Heart left ventricle (tissue), 16 donors: ENCODE data around the gene STXBP5L. TPM values are rescaled to one million over a fixed set of nuclear protein-coding genes. Genes with fewer than 3 reads are reported as not detected.
"Not testable (repeated sequence)": the region's sequence is repeated elsewhere in the genome, so short reads cannot be mapped to it uniquely, and the experiment has no call there.

Experiments
- ATAC-seq, 4 donors: fragments of 200-7000 bp; cut with Tn5 transposase; one replicate each; pipeline ENCODE4 v1.9.1; 2020 to 2022; ENCODE audit warnings: moderate library complexity in 4 of 4, mild to moderate bottlenecking in 3 of 4, moderate number of reproducible peaks in 1 of 4
- DNase-seq, 5 donors: peaks; one replicate each; pipeline ENCODE4 v3.0.0-alpha.2; 2020
- H3K27ac ChIP-seq, 12 donors: fragments of 200-600 bp; sonication (generic) in 4 of 12; one replicate each; pipeline versions ENCODE4 v1.5.0 to v1.8.0; 2016 to 2022; ENCODE audit warnings: mild to moderate bottlenecking in 2 of 12
- H3K27me3 ChIP-seq, 9 donors: fragments of 200-600 bp; sonication (generic) in 2 of 9; one replicate each; pipeline versions ENCODE4 v1.5.1 to v1.8.0; 2016 to 2022; ENCODE audit warnings: mild to moderate bottlenecking in 3 of 9
- H3K36me3 ChIP-seq, 9 donors: fragments of 200-600 bp; sonication (generic) in 2 of 9; one replicate each; pipeline versions ENCODE4 v1.5.0 to v1.8.0; 2018 to 2022; ENCODE audit warnings: mild to moderate bottlenecking in 2 of 9
- H3K4me1 ChIP-seq, 12 donors: fragments of 200-600 bp; sonication (generic) in 4 of 12; one replicate each; pipeline versions ENCODE4 v1.5.0 to v1.8.0; 2016 to 2022; ENCODE audit warnings: mild to moderate bottlenecking in 3 of 12
- H3K4me3 ChIP-seq, 12 donors: fragments of 200-600 bp; sonication (generic) in 4 of 12; one replicate each; pipeline versions ENCODE4 v1.5.0 to v1.8.0; 2017 to 2022; ENCODE audit warnings: mild to moderate bottlenecking in 9 of 12, moderate library complexity in 4 of 12
- H3K9me3 ChIP-seq, 12 donors: fragments of 200-600 bp; sonication (generic) in 4 of 12; one replicate each; pipeline versions ENCODE4 v1.5.0 to v1.8.0; 2016 to 2022; ENCODE audit warnings: mild to moderate bottlenecking in 1 of 12
- POLR2A ChIP-seq, 2 donors: fragments of 450-650 bp; IDR thresholded peaks; one replicate each; pipeline ENCODE4 v1.6.1; 2017; ENCODE audit warnings: antibody characterized with exemption in 2 of 2, mild to moderate bottlenecking in 2 of 2, moderate library complexity in 2 of 2
- WGBS, 4 donors: extraction: QIAGEN DNeasy Blood & Tissue Kit in 2 of 4; methylation state at CpG; one replicate each; pipeline versions ENCODE4 v1.1.5 to v1.1.7; 2013 to 2018; 5-methylcytosine and 5-hydroxymethylcytosine counted together
- intact Hi-C, 10 donors: fragments of 100-400 bp; cut with DNase I; formaldehyde crosslinking; loops; one replicate each; pipeline versions ENCODE4 v1.11.1 to v1.14.2; 2022
- polyA plus RNA-seq, 2 donors: library from polyadenylated mRNA; stranded (reverse); fragments of 200-250 nt; gene quantifications; one replicate each; pipeline ENCODE4 v1.2.3, GENCODE V29; 2013
- total RNA-seq, 9 donors: library from RNA; depleted of rRNA in 2 of 9; stranded (reverse); fragments of >200 nt in 2 of 9; fragmentation: NEBNext Ultra II Directional in 3 of 9; extraction: Animal tissue kit (Norgen Biotek cat#: 25700) in 3 of 9; gene quantifications; one replicate each; pipeline versions ENCODE4 v1.1.0 to v1.2.4, GENCODE V29; 2016 to 2023
- TF ChIP-seq, protein P1 (sequence below), 12 donors: fragments of 200-600 bp; sonication (generic) in 4 of 12; IDR thresholded peaks; one replicate each; pipeline versions ENCODE4 v1.5.0 to v1.8.0; 2018 to 2022; ENCODE audit warnings: antibody characterized with exemption in 12 of 12, mild to moderate bottlenecking in 5 of 12
- donor health status: ischemic (EF 13 %, LVEDD 7.1; RV severe dilation, severe dysfunction).
- donor health status: healthy with polysubstance abuse.
- donor health status: DM: no; HTN: yes; CAD: no.
- donor health status: DM: no; HTN: no; CAD: no.
- donor health status: ischemic (EF 25% LVEDD 6.9; RV normal size, moderate dysfunction).
- donor health status: ischemic (EF 25% LVEDD 5.7; RV mildly dilated, moderate dysfunction).
- donor health status: healthy.
- donor health status: DM: yes; HTN: yes; CAD: no.
- donor health status: ischemic (EF 35%, LVEDD 5.7; RV mildly dilated, moderate dysfunction).
- donor health status: nonischemic (EF 11% LVEDD 7.7; RV severe dilation, severe dysfunction).
- donor health status: DM: yes; HTN: yes; CAD: no.
- donor health status: PGD.
- donor health status: ischemic (EF 29% LVEDD 5.4; RV normal size, mild dysfunction).
- donor health status: nonischemic (EF 23%, LVEDD 6.1; RV moderate dilation, normal function).

Gene STXBP5L
- total and polyA plus RNA-seq, 11 donors: 0.10 TPM; not detected in 10

DNA sequence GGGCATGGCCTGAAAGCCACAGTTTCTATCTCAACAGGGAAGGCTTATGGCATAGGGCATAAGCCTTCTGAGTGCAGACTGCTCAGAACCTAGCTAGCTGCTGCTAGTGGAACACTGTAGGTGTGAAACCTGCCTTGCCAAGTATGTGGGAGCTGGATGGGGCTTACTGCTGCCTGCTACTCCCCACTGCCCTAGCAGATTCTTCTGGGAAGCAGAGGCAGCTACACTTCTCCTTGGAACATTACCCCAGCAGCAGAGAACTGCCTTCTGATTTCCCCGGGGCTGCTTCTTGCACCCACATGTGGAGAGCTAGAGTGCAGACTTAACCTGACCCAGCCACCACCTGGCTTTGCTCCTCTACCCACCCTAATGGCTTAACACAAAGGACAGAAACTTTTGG is 422.1 kb downstream of the STXBP5L start:
- WGBS, 4 donors: 81 to 95% (median 86%) methylated on average over 1 of the region's 1 CpG
- TF ChIP-seq POLR2A (IDR thresholded peaks at IDR 0.05): no peak
- intact Hi-C loops: no loop called here
- Histone ChIP-seq H3K9me3 (no peaks in the 10 kb centered on the region), H3K4me3 (no peak overlapping the region), H3K36me3 (no peaks in the 10 kb centered on the region), H3K27me3 (no peaks in the 10 kb centered on the region), H3K4me1 (no peaks in the 10 kb centered on the region), H3K27ac (no peak overlapping the region)
- ATAC-seq (no peak), DNase-seq (no peak)

DNA sequence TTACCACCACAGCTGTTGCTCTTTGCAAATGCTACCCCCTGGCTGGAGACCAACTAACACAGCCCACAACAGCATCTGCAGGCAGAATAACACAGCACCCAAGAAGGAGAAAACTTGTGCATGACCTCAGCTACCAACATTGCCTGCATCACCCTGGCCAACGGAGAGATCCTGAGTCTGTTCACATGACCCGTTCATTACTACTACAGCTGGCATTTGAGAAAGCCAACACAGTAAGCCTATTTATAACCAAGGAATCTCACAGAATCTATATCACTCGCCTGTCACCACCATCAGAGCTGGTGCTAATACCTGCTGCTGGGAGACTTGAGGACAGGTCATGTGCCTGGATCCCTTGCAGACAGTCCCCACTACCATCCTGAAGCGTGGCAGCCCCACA is 422.6 kb downstream of the STXBP5L start:
- no peak overlapping the region for H3K4me3 ChIP-seq
- no peaks in the 10 kb centered on the region for H3K9me3 ChIP-seq
- intact Hi-C loops: no loop called here
- TF ChIP-seq POLR2A (IDR thresholded peaks at IDR 0.05): no peak
- TF ChIP-seq, protein P1, sequence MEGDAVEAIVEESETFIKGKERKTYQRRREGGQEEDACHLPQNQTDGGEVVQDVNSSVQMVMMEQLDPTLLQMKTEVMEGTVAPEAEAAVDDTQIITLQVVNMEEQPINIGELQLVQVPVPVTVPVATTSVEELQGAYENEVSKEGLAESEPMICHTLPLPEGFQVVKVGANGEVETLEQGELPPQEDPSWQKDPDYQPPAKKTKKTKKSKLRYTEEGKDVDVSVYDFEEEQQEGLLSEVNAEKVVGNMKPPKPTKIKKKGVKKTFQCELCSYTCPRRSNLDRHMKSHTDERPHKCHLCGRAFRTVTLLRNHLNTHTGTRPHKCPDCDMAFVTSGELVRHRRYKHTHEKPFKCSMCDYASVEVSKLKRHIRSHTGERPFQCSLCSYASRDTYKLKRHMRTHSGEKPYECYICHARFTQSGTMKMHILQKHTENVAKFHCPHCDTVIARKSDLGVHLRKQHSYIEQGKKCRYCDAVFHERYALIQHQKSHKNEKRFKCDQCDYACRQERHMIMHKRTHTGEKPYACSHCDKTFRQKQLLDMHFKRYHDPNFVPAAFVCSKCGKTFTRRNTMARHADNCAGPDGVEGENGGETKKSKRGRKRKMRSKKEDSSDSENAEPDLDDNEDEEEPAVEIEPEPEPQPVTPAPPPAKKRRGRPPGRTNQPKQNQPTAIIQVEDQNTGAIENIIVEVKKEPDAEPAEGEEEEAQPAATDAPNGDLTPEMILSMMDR (IDR thresholded peaks at IDR 0.05): no peak
- no peak overlapping the region for H3K27ac ChIP-seq
- DNase-seq (no peak), ATAC-seq (peak in 1 of 4 donors; percentile 22)
- no peaks in the 10 kb centered on the region for H3K4me1 ChIP-seq
- no peaks in the 10 kb centered on the region for H3K27me3 ChIP-seq
- no peaks in the 10 kb centered on the region for H3K36me3 ChIP-seq
- WGBS, 4 donors: 26 to 35% (median 35%) methylated on average over 4 of the region's 4 CpGs

DNA sequence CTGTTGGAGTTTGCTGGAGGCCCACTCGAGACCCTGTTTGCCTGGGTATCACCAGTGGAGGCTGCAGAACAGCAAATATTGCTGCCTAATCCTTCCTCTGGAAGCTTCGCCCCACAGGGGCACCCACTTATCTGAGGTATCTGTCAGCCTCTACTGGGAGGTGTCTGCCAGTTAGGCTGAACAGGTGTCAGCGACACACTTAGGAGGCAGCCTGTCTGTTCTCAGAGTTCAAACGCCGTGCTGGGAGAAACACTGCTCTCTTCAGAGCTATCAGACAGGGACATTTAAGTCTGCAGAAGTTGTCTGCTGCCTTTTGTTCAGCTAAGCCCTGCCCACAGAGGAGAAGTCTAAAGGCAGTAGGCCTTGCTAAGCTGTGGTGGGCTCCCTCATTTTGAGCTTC is 448.0 kb downstream of the STXBP5L start:
- WGBS, 4 donors: 67 to 80% (median 72%) methylated on average over 5 of the region's 5 CpGs

DNA sequence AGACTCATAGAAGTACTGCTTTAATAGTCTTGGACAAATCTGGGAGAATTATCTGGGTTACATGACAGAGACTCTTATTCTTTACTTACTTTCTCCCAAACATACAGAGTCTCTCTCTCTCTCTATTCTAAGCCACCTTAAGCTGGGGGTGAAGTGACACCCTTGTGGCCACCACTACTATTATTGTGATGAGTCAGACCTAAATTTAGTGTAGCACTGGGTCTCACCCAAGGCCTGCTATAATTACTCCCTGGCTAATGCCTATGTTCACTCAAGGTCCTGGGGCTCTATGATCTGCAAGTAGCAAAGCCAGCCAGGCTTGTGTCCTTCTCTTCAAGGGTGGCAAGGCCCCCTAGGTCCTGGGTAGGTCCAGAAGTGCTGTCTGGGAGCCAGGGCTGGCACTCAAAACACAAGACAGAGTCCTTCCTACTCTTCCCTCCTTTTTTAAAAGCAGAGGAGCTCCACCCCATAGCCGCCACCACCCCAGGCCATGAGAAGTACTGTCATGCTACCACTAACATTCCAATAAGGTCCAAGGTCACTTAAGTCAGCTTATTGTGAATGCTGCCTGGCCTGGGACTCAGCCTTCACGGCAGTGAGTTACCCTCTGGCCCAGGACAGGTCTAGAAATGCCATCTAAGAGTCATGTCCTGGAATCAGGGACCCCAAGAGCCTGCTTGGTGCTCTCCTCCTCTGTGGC is 454.2 kb downstream of the STXBP5L start:
- H3K27ac ChIP-seq: no peak overlapping the region
- ATAC-seq (peak in 3 of 4 donors; percentile 33 to 93 (median 71)), DNase-seq (no peak)
- no peaks in the 10 kb centered on the region for H3K36me3 ChIP-seq
- intact Hi-C loops: no loop called here
- 50 to 69% (median 63%) methylated on average over 2 of the region's 2 CpGs for WGBS, 4 donors
- peaks cover 0 to 15% (median 0%) of the 10 kb centered on the region in 12 donors for H3K9me3 ChIP-seq
- H3K4me1 ChIP-seq: no peaks in the 10 kb centered on the region
- no peak overlapping the region for H3K4me3 ChIP-seq
- TF ChIP-seq, protein P1 (IDR thresholded peaks at IDR 0.05): no peak
- TF ChIP-seq POLR2A (IDR thresholded peaks at IDR 0.05): no peak
- H3K27me3 ChIP-seq: no peaks in the 10 kb centered on the region

More for the DNA sequence above, 448.0 kb downstream of the STXBP5L start:
- H3K36me3 ChIP-seq, H3K27ac ChIP-seq, H3K27me3 ChIP-seq, ATAC-seq, DNase-seq, H3K4me1 ChIP-seq, H3K4me3 ChIP-seq, intact Hi-C loops: not testable (repeated sequence)
- peaks cover 0 to 28% (median 0%) of the 10 kb centered on the region in 12 donors for H3K9me3 ChIP-seq

DNA sequence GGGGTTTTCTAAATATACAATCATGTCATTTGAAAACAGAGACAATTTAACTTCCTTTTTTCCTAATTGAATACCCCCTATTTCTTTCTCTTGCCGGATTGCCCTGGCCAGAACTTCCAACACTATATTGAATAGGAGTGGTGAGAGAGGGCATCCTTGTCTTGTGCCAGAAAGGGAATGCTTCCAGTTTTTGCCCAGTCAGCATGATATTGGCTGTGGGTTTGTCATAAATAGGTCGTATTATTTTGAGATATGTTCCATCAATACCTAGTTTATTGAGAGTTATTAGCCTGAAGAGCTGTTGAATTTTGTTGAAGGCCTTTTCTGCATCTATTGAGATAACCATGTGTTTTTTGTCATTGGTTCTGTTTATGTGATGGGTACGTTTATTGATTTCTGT is 480.3 kb downstream of the STXBP5L start:
- H3K27me3 ChIP-seq, intact Hi-C loops, DNase-seq, H3K36me3 ChIP-seq, H3K4me1 ChIP-seq, H3K9me3 ChIP-seq, H3K4me3 ChIP-seq, H3K27ac ChIP-seq, ATAC-seq: not testable (repeated sequence)
- 72 to 77% (median 74%) methylated on average over 3 of the region's 3 CpGs for WGBS, 4 donors

DNA sequence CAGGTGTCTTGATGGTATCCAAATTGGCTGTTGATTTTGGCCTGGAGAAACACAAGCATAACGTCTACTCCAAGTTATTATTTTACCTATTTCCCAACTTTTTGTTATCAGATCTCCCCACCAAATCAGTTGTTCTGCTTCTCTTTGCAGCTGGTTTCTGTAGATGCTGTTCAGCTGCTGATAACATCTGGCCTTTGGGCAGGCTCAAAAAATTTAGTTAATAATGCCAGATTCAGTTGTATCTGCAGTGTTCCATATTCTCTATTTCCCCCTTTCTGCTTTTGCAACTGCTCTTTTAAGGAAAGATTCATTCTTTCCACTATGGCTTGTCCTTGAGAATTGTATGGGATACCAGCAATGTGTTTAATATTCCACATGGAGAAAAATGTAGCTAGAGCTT is 488.0 kb downstream of the STXBP5L start:
- H3K27me3 ChIP-seq, H3K4me3 ChIP-seq, DNase-seq, H3K36me3 ChIP-seq, intact Hi-C loops, ATAC-seq, H3K27ac ChIP-seq, H3K4me1 ChIP-seq: not testable (repeated sequence)
- H3K9me3 ChIP-seq: peaks cover 0 to 12% (median 0%) of the 10 kb centered on the region in 12 donors
- 0 to 61% methylated on average over 1 of the region's 1 CpG; no CpG with 5 or more reads in 2 of the 4 donors for WGBS, 4 donors

DNA sequence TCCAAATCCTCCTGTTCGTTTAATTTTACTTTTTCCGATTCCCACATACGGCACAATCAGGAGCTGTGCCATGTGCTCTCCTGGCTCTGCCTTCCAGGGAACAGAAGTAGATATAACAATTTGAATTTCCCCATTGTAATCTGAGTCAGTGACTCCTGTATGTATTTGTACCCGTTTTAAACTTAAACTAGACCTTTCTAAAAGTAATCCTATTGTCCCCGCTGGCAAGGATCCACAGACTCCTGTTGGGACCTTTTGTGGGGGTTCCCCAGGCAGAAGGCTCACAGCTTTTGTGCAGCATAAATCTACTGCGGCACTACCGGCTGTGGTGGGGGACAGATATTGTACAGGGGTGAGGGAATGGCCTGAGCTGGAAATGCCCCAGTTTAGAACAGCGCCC is 490.0 kb downstream of the STXBP5L start:
- H3K36me3 ChIP-seq, H3K4me3 ChIP-seq, H3K27ac ChIP-seq, H3K27me3 ChIP-seq, H3K9me3 ChIP-seq, intact Hi-C loops, H3K4me1 ChIP-seq, DNase-seq, ATAC-seq: not testable (repeated sequence)
- 54 to 69% (median 60%) methylated on average over 8 of the region's 8 CpGs for WGBS, 4 donors
